RWPE2 (cell line): ENCODE data around the gene KRT39.

Source experiments
- ATAC-seq: fragments of 200-7000 bp; cut with Tn5 transposase; 3 replicates; pipeline ENCODE4 v1.9.1; 2021; ENCODE audit warnings: low read depth
- DNase-seq: peaks from one replicate; pipeline ENCODE4 v3.0.0-alpha.2; 2020; ENCODE audit warnings: low spot score
- H3K27ac ChIP-seq: fragments of 450-650 bp; 2 replicates; pipeline ENCODE4 v1.5.1; 2017; ENCODE audit warnings: mild to moderate bottlenecking; ENCODE audit not compliant: poor library complexity, severe bottlenecking
- H3K27me3 ChIP-seq: fragments of 250-450 bp; sonication (Bioruptor Pico); 2 replicates; pipeline ENCODE4 v1.5.1; 2021; ENCODE audit warnings: mild to moderate bottlenecking, moderate library complexity; ENCODE audit not compliant: insufficient read depth, poor library complexity, severe bottlenecking
- H3K36me3 ChIP-seq: fragments of 250-450 bp; sonication (Bioruptor Pico); 2 replicates; pipeline ENCODE4 v1.5.1; 2020; ENCODE audit warnings: low read depth, mild to moderate bottlenecking, moderate library complexity
- H3K4me1 ChIP-seq: fragments of 250-450 bp; sonication (Bioruptor Pico); 2 replicates; pipeline ENCODE4 v1.5.1; 2021; ENCODE audit warnings: mild to moderate bottlenecking, moderate library complexity; ENCODE audit not compliant: insufficient read depth, poor library complexity, severe bottlenecking
- H3K4me3 ChIP-seq: fragments of 250-450 bp; sonication (Bioruptor Pico); 2 replicates; pipeline ENCODE4 v1.5.1; 2021; ENCODE audit warnings: mild to moderate bottlenecking, moderate library complexity; ENCODE audit not compliant: severe bottlenecking
- H3K9me3 ChIP-seq: fragments of 250-450 bp; sonication (Bioruptor Pico); 2 replicates; pipeline ENCODE4 v1.5.1; 2021; ENCODE audit warnings: mild to moderate bottlenecking, moderate library complexity; ENCODE audit not compliant: severe bottlenecking
- CTCF ChIP-seq: fragments of 450-650 bp; IDR thresholded peaks from one replicate; pipeline ENCODE4 v1.5.1; 2017; ENCODE audit warnings: mild to moderate bottlenecking, moderate library complexity; ENCODE audit not compliant: poor library complexity, severe bottlenecking

The KRT39 gene

GRCh38 chr17:40936976-40937375 is 29.8 kb downstream of the KRT39 start:
- Histone ChIP-seq H3K27ac (no peak overlapping the region), H3K9me3 (no peaks in the 10 kb centered on the region), H3K4me3 (no peak overlapping the region), H3K4me1 (peaks cover 9% of the 10 kb centered on the region), H3K27me3 (no peaks in the 10 kb centered on the region), H3K36me3 (no peaks in the 10 kb centered on the region)
- ATAC-seq = no peak
- TF ChIP-seq CTCF = no peak
- DNase-seq = no peak

- DNase-seq = no peak
- Histone ChIP-seq H3K36me3 (no peaks in the 10 kb centered on the region), H3K27me3 (no peaks in the 10 kb centered on the region)
Observed at GRCh38 chr17:40936437-40936971, 30.2 kb downstream of the KRT39 start.

GRCh38 chr17:40935624-40936023 is 31.1 kb downstream of the KRT39 start:
- no peaks in the 10 kb centered on the region for H3K36me3 ChIP-seq
- H3K4me3 ChIP-seq = no peak overlapping the region
- no peaks in the 10 kb centered on the region for H3K9me3 ChIP-seq
- no peaks in the 10 kb centered on the region for H3K27me3 ChIP-seq
- no peak for ATAC-seq
- peaks cover 12% of the 10 kb centered on the region for H3K4me1 ChIP-seq
- no peak for TF ChIP-seq CTCF
- H3K27ac ChIP-seq = no peak overlapping the region
- no peak for DNase-seq

More at GRCh38 chr17:40936437-40936971, 30.2 kb downstream of the KRT39 start:
- Histone ChIP-seq H3K4me1 (peaks cover 9% of the 10 kb centered on the region), H3K9me3 (no peaks in the 10 kb centered on the region), H3K4me3 (no peak overlapping the region), H3K27ac (no peak overlapping the region)
- no peak for ATAC-seq
- TF ChIP-seq CTCF = no peak

- Histone ChIP-seq H3K4me1 (peaks cover 12% of the 10 kb centered on the region), H3K4me3 (no peak overlapping the region), H3K27me3 (no peaks in the 10 kb centered on the region), H3K36me3 (no peaks in the 10 kb centered on the region), H3K27ac (no peak overlapping the region), H3K9me3 (no peaks in the 10 kb centered on the region)
- TF ChIP-seq CTCF = no peak
- ATAC-seq (no peak), DNase-seq (no peak)
Observed at GRCh38 chr17:40932608-40933007, 34.1 kb downstream of the KRT39 start.

GRCh38 chr17:40931311-40931710 is 35.4 kb downstream of the KRT39 start:
- no peak for DNase-seq

More at GRCh38 chr17:40931311-40931710, 35.4 kb downstream of the KRT39 start:
- H3K4me1 ChIP-seq = peaks cover 3% of the 10 kb centered on the region
- H3K36me3 ChIP-seq = no peaks in the 10 kb centered on the region
- no peak for TF ChIP-seq CTCF
- H3K27me3 ChIP-seq = no peaks in the 10 kb centered on the region
- H3K4me3 ChIP-seq = no peak overlapping the region
- H3K27ac ChIP-seq = no peak overlapping the region
- no peaks in the 10 kb centered on the region for H3K9me3 ChIP-seq
- ATAC-seq = no peak
